HG02970 (cell line): ENCODE data around the gene IL4R.

Source experiments
- ATAC-seq: cut with Tn5 transposase; IDR thresholded peaks from one replicate; pipeline ENCODE4 v1.9.1; 2021; ENCODE audit warnings: mild to moderate bottlenecking, moderate library complexity, moderate number of reproducible peaks; ENCODE audit not compliant: unreplicated experiment, low FRiP score

Gene IL4R

GRCh38 chr16:27312580-27313421 is 973 bp upstream of the IL4R start:
- ATAC-seq = no peak

- ATAC-seq = peak; percentile 15
Measured at GRCh38 chr16:27314161-27314723, 468 bp downstream of the IL4R start.

GRCh38 chr16:27314986-27315332 is 1.2 kb downstream of the IL4R start:
- no peak for ATAC-seq

- ATAC-seq = no peak
Measured at GRCh38 chr16:27315333-27316037, 1.7 kb downstream of the IL4R start.

GRCh38 chr16:27316038-27316680 is 2.4 kb downstream of the IL4R start:
- ATAC-seq = no peak

- no peak for ATAC-seq
Measured at GRCh38 chr16:27317320-27317719, 3.5 kb downstream of the IL4R start.

GRCh38 chr16:27317738-27318391 is 4.1 kb downstream of the IL4R start:
- ATAC-seq = no peak

- no peak for ATAC-seq
Measured at GRCh38 chr16:27318392-27319256, 4.8 kb downstream of the IL4R start.

GRCh38 chr16:27319257-27319965 is 5.6 kb downstream of the IL4R start:
- no peak for ATAC-seq

GRCh38 chr16:27320261-27321012 is 6.7 kb downstream of the IL4R start:
- ATAC-seq = no peak

- no peak for ATAC-seq
Measured at GRCh38 chr16:27321013-27321915, 7.5 kb downstream of the IL4R start.

- ATAC-seq = no peak
Measured at GRCh38 chr16:27322858-27323780, 9.3 kb downstream of the IL4R start.

- no peak for ATAC-seq
Measured at GRCh38 chr16:27323781-27324561, 10.2 kb downstream of the IL4R start.

GRCh38 chr16:27324851-27325301 is 11.1 kb downstream of the IL4R start:
- no peak for ATAC-seq

- no peak for ATAC-seq
Measured at GRCh38 chr16:27325736-27326135, 12.0 kb downstream of the IL4R start.
